Activated T-helper 2 cell treated with anti-CD3 and anti-CD28 coated beads, Interferon-gamma antibody, Interleukin-2, Interleukin-4, amounts not matched to agents 10 μg/mL and 5 μg/mL and 100 μg/mL, durations not matched to agents 14 hours and 24 hours and 36 hours (primary cell): ENCODE measurements around the gene STUM. TPM values are rescaled to one million over a fixed set of nuclear protein-coding genes. Genes with fewer than 3 reads are reported as not detected.
"Not testable (repeated sequence)": the region's sequence is repeated elsewhere in the genome, so short reads cannot be mapped to it uniquely, and the experiment has no call there.

Source experiments
- DNase-seq: peaks from one replicate; pipeline ENCODE4 v3.0.0; 2021; ENCODE audit warnings: low spot score
- H3K27ac Mint-ChIP-seq: one replicate; pipeline ENCODE4 v1.8.0; 2021; ENCODE audit warnings: mixed read lengths
- H3K27me3 Mint-ChIP-seq: one replicate; pipeline ENCODE4 v1.8.0; 2021; ENCODE audit warnings: low read depth, mixed read lengths
- H3K36me3 Mint-ChIP-seq: one replicate; pipeline ENCODE4 v1.8.0; 2021; ENCODE audit warnings: low read depth, mixed read lengths
- H3K4me1 Mint-ChIP-seq: one replicate; pipeline ENCODE4 v1.8.0; 2021; ENCODE audit warnings: low read depth, mixed read lengths
- H3K4me3 Mint-ChIP-seq: one replicate; pipeline ENCODE4 v1.8.0; 2021; ENCODE audit warnings: low read depth, mild to moderate bottlenecking, moderate library complexity, mixed read lengths
- H3K9me3 Mint-ChIP-seq: one replicate; pipeline ENCODE4 v1.8.0; 2021; ENCODE audit warnings: mixed read lengths
- intact Hi-C: fragments of 100-400 bp; cut with micrococcal nuclease; formaldehyde crosslinking; loops from one replicate; pipeline ENCODE4 v1.15.1; 2023
- total RNA-seq: library from RNA; stranded (reverse); gene quantifications from 2 replicates; pipeline ENCODE4 v1.2.3, GENCODE V29; 2022

STUM gene
- total RNA-seq, 1 donor from 2014 or later: not detected

DNA sequence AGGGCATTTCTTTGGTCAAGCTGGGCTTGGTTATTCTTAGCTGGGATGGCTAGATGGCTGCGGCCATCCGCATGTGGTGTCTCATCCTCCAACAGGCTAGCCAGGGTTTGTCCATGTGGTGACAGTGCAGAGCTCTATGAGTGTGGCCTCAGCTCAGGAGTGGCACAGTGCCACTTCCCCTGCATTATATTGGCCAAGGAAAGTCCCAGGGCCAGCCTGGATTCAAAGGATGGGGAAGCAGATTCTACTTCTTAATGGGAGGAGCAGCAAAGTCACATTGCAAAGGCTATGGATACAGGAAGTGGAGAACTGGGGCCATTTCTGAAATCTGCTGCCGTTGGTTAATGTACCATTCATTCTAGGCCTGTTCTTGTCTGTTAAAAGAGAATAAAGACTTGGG is 34.4 kb downstream of the STUM start:
- DNase-seq: no peak
- Mint-ChIP-seq H3K9me3 (no peaks in the 10 kb centered on the region), H3K4me1 (no peaks in the 10 kb centered on the region), H3K27ac (no peak overlapping the region), H3K36me3 (no peaks in the 10 kb centered on the region), H3K4me3 (no peak overlapping the region), H3K27me3 (no peaks in the 10 kb centered on the region)
- intact Hi-C loops: no loop called here

DNA sequence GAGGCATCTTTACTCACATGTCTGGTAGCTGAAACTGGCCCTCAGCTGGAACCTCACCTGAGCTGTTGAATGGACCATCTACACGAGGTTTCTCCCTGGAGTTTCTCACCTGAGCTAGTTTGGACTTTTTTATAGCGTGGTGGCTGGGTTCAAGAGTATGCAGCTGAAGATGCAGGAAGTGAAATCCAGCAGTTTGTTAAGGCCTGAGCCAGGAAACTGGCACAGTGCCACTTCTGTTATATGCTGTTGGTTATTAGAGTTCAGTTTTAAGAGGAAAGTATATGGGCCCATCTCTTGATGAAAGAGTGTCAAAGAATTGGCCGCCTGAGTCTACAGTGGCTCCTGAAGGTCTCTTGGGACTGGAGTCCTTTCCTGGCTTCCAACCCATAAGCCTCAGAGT is 35.6 kb downstream of the STUM start:
- Mint-ChIP-seq H3K27ac (no peak overlapping the region), H3K9me3 (no peaks in the 10 kb centered on the region), H3K27me3 (no peaks in the 10 kb centered on the region), H3K36me3 (no peaks in the 10 kb centered on the region), H3K4me3 (no peak overlapping the region), H3K4me1 (no peaks in the 10 kb centered on the region)
- no peak for DNase-seq
- intact Hi-C loops: no loop called here

DNA sequence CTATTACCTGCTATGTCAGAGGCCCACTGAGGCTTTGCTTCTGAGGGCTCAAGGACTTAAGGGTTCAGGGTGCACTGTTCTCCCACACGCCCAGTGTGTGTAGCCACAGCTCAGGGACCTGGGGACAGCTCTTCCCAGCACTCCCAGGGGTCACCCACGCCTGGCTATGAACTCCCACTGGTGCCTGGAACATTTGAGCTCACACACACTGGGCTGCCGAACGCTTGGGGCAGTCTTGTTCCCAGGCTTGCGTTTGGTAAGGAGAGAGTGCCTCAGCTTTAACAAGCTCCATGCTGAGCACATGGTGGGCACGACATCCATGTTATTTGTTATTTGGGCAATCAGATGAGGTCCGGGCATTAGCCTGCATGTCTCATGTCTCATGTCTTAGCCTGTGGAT is 37.6 kb downstream of the STUM start:
- no peaks in the 10 kb centered on the region for H3K9me3 Mint-ChIP-seq
- no peaks in the 10 kb centered on the region for H3K27me3 Mint-ChIP-seq
- no peak overlapping the region for H3K27ac Mint-ChIP-seq
- H3K4me3 Mint-ChIP-seq: no peak overlapping the region
- intact Hi-C loops: no loop called here
- H3K36me3 Mint-ChIP-seq: no peaks in the 10 kb centered on the region
- H3K4me1 Mint-ChIP-seq: no peaks in the 10 kb centered on the region
- no peak for DNase-seq

DNA sequence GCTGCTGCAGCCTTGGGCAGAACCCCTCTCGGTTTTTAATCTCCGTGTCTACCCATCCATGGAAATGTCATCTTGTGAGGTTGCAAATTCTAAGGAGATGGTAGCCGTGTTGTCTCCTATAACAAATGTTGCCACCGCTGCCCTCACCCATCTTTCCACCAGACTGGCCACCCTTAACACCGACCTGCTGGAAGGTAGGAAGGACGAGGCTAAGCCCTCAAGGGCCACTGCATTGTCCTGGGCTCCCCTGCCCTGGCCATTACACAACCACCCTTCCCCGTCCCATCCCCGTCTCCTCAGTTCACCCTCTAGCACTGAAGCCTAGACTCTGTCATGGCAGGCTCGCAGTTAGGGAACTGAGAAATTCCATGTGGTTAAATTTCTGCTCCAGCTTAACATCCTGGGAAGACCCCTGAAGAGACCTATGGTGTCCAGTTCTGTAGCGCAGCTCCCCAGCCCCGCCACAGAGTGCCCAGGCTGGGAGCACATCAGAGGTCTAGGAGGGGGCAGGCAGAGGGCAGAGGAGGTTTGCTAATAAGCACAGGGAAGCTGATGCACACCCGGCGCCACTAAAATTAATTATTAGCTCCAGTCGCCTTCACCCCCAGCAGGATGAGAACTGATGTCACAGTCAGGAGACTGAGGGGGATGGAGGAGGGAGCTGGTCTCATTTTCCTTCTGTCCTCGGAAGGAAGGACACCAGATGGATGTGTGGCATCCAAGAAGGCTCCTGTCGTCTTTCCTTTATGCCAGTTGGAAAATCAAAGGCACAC is 38.3 kb downstream of the STUM start:
- intact Hi-C loops: no loop called here
- DNase-seq: no peak
- H3K4me3 Mint-ChIP-seq: no peak overlapping the region
- H3K9me3 Mint-ChIP-seq: no peaks in the 10 kb centered on the region
- no peaks in the 10 kb centered on the region for H3K36me3 Mint-ChIP-seq
- H3K27me3 Mint-ChIP-seq: no peaks in the 10 kb centered on the region
- no peak overlapping the region for H3K27ac Mint-ChIP-seq
- H3K4me1 Mint-ChIP-seq: no peaks in the 10 kb centered on the region

DNA sequence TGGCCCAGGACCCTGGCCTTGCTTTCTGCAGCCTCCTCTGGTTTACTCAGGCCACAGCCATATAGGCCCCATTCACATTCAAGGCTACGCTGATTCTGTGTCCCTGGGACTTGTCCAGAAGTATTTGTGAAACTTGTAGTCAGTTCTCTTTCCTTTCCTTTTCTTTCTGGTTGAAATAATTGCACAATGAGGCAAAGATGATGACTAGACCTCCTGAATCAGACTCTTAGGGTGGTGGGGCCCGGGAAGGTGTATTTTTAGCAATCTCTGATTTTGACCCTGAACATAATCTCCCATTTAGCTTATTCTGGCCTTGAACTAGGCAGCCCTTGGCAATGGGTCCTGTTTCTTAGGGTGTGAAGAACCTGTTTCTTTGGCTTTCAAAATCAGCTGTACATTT is 39.9 kb downstream of the STUM start:
- Mint-ChIP-seq H3K36me3 (no peaks in the 10 kb centered on the region), H3K27me3 (no peaks in the 10 kb centered on the region), H3K4me1 (no peaks in the 10 kb centered on the region), H3K27ac (no peak overlapping the region), H3K9me3 (no peaks in the 10 kb centered on the region), H3K4me3 (no peak overlapping the region)
- DNase-seq: no peak
- intact Hi-C loops: no loop called here

DNA sequence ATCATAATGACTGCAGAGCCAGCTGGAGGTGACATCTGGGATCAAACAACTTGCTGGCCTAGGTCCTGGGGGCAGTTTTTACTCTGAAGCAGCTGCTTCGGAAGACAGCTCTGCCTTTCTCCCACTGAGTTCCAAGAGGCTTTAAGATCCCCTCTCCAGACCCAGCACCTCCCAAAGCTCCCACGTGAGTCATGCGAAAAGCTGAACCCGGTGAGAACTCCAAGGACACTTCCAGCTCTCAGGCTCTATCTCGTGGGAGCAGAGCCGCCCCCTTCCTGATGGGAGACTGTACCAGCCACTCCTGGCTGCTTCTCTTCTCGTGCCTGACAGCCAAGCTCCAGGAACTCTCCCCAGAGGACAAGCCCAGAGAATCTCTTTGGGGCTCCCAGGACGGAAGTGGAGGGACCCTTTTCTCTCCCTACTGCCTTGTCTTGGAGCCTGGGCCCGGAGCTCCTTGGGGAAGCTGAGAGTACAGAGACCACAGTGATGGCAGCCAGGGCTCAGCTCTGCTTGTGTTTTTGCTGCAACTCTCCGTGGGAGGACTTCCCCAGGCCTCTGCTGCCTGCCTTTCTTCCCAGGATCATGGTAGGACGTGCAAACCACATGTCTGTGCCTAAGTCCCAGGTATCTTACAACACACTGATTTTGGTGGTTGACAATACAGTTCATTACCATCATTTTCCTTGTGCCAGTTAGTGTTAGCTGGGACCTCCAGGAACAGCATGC is 40.6 kb downstream of the STUM start:
- intact Hi-C loops: no loop called here
- H3K36me3 Mint-ChIP-seq: no peaks in the 10 kb centered on the region
- no peaks in the 10 kb centered on the region for H3K4me1 Mint-ChIP-seq
- H3K27ac Mint-ChIP-seq: no peak overlapping the region
- H3K9me3 Mint-ChIP-seq: no peaks in the 10 kb centered on the region
- H3K27me3 Mint-ChIP-seq: no peaks in the 10 kb centered on the region
- no peak overlapping the region for H3K4me3 Mint-ChIP-seq
- no peak for DNase-seq

DNA sequence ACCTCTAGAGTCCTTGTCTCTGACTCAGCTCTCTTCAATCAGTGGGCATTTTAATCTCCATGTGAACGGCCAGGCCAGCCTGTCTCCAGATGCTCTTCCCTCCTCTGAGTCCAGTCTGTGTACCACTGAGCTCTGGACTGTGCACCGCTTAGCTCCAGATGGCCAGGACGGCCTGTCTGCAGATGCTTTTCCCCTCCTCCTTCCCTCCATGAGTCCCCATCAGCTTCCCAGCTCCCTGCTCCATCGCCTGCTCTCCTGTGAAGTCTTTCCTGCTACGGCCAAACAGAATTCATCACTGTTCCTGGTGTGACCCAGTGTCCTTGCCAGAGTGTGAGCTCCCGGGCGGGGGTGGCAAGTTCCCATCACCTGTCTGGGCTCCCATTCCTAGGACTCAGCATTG is 42.0 kb downstream of the STUM start:
- intact Hi-C loops: no loop called here
- Mint-ChIP-seq H3K36me3 (no peaks in the 10 kb centered on the region), H3K27me3 (no peaks in the 10 kb centered on the region), H3K4me1 (no peaks in the 10 kb centered on the region), H3K27ac (no peak overlapping the region), H3K9me3 (no peaks in the 10 kb centered on the region), H3K4me3 (no peak overlapping the region)
- DNase-seq: no peak

DNA sequence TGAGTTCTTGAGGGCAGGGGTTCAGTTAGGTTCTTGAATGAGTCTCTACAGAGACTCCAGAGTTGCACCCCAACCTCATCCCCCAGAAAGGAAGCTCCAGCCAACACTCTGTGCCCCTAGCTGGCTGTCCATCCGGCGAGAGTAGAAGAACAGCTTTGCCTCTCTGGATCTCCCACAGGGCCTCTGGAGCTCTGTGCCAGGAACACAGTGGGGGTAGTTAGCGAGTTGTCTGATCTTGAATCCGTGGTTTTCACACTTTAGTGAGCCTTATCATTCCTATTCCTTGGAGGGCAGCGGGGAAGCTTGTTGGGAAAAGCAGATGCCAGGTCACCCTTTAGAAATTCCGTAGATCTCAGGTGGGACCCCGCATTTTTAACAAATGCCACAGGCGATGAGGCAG is 45.0 kb downstream of the STUM start:
- H3K27me3 Mint-ChIP-seq: no peaks in the 10 kb centered on the region
- intact Hi-C loops: no loop called here
- no peak overlapping the region for H3K4me3 Mint-ChIP-seq
- H3K27ac Mint-ChIP-seq: no peak overlapping the region
- no peaks in the 10 kb centered on the region for H3K36me3 Mint-ChIP-seq
- H3K9me3 Mint-ChIP-seq: no peaks in the 10 kb centered on the region
- no peak for DNase-seq
- no peaks in the 10 kb centered on the region for H3K4me1 Mint-ChIP-seq

DNA sequence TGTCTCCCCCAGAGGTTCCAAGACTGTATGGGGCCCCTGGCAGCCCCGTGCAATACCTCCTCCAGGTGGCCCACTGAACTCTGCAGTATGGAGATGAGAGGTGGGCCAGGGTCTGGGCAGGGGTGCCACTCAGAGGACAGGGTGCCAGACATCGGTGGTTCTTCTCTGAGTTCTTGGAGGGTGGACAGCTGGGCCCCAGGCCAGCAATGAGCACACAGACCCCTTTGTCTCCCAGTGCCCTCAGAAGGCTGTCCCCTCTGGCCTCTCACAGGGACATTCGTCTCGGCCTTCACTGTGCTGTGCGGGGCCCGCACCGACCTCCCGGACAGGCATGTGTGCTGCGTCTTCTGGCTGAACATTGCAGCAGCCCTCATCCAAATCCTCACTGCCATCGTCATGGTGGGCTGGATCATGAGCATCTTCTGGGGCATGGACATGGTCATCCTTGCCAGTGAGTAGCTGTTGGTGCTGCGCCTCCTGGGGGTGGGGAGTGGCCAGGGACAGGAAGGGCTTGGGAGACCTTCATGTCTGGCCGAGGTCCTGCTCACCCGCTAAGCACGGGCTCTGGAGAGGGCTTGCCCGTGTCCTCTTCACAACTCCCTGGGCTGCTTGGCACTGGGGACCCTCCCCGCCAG is 48.1 kb downstream of the STUM start:
- H3K27ac Mint-ChIP-seq: no peak overlapping the region
- peaks cover 4% of the 10 kb centered on the region for H3K27me3 Mint-ChIP-seq
- H3K4me3 Mint-ChIP-seq: no peak overlapping the region
- no peaks in the 10 kb centered on the region for H3K4me1 Mint-ChIP-seq
- H3K9me3 Mint-ChIP-seq: no peaks in the 10 kb centered on the region
- H3K36me3 Mint-ChIP-seq: no peaks in the 10 kb centered on the region
- intact Hi-C loops: no loop called here
- DNase-seq: no peak

DNA sequence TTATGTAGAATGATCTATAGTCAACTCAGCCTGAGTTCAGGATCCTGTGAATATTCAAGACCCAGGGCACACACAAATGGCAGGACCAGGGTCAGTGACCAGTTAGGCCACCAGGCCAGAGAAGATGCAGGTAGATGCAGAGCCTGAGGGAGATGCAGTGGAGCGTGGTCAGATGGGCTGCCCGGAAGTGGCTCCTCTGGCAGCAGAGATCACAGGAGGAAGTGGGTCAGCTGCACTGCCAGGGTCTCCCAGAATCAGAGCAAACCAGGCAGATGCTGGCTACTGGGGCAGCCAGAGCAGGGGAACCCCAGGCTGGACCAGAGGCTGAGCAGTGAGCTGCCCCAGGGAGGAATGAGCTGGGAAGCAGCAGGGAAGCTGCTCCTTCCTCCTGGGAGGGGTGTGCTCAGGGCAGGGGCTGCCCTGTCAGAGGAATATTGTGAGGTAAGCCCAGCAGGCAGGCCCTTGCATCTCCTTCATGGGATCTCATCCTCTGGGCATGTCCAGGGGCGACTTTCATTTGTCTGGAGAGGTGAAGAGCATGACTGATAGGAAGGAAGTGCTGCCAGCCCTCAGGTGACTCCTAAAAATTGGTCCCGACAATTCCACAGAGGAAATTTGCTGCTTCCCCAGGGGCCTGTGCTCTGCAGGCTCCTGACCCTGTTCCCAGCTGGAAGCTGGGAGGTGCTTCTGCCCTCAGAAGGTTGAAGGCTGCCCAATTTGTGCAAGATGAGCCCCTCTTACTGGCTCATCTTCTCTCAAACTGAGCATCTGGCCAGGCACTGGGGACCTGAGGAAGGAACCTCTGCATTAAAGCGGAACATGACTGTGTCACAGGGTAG is 49.3 kb downstream of the STUM start:
- no peaks in the 10 kb centered on the region for H3K36me3 Mint-ChIP-seq
- H3K4me1 Mint-ChIP-seq: peaks cover 1% of the 10 kb centered on the region
- H3K27me3 Mint-ChIP-seq: peaks cover 4% of the 10 kb centered on the region
- no peaks in the 10 kb centered on the region for H3K9me3 Mint-ChIP-seq
- no peak overlapping the region for H3K27ac Mint-ChIP-seq
- no peak for DNase-seq
- H3K4me3 Mint-ChIP-seq: no peak overlapping the region
- intact Hi-C loops: no loop called here

DNA sequence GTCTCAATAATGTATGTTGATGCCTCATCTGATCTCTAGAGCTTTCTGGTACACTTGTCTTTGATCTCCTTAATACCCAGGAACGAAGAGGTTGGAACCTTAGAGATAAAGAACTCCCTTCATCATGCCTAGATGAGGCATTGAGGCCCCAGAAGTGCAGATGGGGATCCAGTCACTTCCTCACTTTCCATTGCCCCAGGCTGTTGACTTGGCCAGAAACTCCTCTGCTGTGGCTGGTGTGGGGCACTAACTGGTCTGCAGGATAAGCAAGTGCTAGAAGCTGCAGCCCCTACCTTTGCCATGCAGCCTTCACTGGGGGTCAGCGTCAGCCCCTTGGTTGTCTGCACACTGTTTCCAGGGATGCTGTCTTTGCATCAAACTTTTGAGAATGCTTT is 49.9 kb downstream of the STUM start:
- DNase-seq: no peak
- no peak overlapping the region for H3K4me3 Mint-ChIP-seq
- peaks cover 1% of the 10 kb centered on the region for H3K4me1 Mint-ChIP-seq
- intact Hi-C loops: no loop called here
- H3K9me3 Mint-ChIP-seq: no peaks in the 10 kb centered on the region
- H3K36me3 Mint-ChIP-seq: no peaks in the 10 kb centered on the region
- peaks cover 4% of the 10 kb centered on the region for H3K27me3 Mint-ChIP-seq
- H3K27ac Mint-ChIP-seq: no peak overlapping the region

DNA sequence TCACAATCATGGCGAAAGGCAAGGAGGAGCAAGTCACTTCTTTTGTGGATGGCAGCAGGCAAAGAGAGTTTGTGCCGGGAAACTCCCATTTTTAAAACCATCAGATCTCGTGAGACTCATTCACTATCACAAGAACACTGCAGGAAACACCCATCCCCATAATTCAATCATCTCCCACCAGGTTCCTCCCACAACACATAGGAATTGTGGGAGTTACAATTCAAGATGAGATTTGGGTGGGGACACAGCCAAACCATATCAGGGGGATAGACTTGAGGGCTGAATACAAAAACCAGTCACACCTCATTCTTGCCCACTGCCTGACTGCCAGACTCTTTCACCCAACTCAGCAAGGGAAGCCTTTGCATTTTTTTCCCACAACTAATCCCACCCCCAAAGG is 50.4 kb downstream of the STUM start:
- H3K36me3 Mint-ChIP-seq, H3K4me1 Mint-ChIP-seq, intact Hi-C loops, DNase-seq, H3K27ac Mint-ChIP-seq, H3K9me3 Mint-ChIP-seq, H3K27me3 Mint-ChIP-seq, H3K4me3 Mint-ChIP-seq: not testable (repeated sequence)
